Smooth muscle cell of the coronary artery (primary cell): Measurements from ENCODE around the gene ATXN3. TPM values are rescaled to one million over a fixed set of nuclear protein-coding genes. Genes with fewer than 3 reads are reported as not detected.

Source experiments
- total RNA-seq: library from RNA; depleted of rRNA; stranded (reverse); fragments of >200 nt; gene quantifications from 2 replicates; pipeline ENCODE4 v1.2.3, GENCODE V29; 2014; ENCODE audit warnings: low replicate concordance

ATXN3 gene
- total RNA-seq: 42.5 and 45.6 TPM in 2 replicates

DNA sequence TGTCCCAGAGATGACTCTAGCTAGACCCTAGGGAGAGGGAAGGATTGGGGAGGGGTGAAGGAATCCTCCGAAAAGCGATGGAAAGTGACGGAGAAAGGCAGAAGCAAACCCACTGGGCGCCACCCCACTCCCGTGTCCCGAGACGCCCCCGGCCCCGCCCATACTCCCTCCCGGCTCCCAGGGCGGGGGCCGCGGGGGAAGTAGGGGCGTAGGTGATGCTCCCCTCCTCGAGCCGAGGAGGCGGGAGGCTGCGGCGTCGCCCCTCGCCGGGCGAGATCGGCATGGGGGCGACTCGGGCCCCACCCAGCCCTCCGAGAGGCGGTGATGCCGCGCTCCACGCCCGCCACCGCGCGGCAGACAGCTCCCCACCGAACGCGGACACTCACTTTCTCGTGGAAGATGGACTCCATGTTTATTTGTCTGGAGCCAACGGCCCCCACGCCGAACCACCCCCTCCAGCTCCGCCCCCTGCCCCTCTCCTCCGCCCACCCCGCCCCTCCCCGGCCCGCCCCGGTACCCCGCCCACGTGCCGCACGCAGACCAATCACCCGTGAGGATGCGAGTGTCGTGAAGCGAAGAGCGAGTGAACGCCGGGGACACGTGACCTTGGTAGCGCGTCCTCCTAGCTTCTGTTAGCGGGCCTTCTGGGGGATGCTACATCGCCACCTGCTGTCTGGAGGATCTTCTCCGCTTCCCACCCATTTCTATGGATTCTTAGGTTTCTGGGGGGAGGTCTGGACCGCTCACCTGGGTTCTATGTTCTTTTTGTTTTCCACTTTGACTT is at the start of gene ATXN3:
ATXN3 (minus strand) TSS at position 440 of the 784 bp plus-strand sequence; CDS start at position 410, 30 bp downstream.

DNA sequence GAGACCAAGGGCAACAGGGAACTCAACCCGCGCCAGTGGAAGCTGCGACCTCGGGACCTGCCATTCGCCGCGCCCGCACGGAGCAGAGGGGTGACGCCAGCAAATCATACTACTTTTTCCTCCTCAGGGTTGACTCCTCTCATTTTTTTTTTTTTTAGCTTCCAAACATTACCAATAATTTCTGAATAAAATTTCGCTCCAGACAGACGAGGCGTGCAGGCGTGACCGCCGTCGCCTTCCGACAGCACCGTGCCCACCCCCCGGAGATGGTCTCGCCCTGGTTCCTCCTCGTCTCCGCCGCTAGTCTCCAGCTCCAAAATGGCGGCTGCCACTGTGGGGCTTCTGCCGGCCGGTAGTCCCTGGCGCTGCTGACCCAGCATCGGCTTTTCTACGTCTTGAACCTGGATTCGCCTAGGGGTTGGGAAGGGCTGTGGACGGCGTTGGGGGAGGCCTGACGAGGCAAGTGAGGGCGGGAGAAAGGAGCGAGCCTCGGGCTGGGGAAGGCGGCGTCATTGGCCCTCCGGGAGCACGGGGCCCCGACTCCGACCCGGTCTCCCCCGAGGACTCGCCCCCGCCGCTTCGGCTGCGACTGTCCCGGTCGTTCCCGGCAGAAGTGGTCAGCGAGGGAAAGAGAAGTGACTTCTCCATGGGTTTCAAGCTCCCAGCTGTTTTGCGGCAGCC is 15.4 kb upstream of the ATXN3 start, which contains the start of the genes CPSF2 and NDUFB1:
CPSF2 (plus strand) TSS at position 300 of the 681 bp plus-strand sequence. CDS start 9,016 bp downstream, outside the sequence.
NDUFB1 (minus strand) TSS at position 37 of the 681 bp plus-strand sequence. CDS start 4,069 bp downstream, outside the sequence.

DNA sequence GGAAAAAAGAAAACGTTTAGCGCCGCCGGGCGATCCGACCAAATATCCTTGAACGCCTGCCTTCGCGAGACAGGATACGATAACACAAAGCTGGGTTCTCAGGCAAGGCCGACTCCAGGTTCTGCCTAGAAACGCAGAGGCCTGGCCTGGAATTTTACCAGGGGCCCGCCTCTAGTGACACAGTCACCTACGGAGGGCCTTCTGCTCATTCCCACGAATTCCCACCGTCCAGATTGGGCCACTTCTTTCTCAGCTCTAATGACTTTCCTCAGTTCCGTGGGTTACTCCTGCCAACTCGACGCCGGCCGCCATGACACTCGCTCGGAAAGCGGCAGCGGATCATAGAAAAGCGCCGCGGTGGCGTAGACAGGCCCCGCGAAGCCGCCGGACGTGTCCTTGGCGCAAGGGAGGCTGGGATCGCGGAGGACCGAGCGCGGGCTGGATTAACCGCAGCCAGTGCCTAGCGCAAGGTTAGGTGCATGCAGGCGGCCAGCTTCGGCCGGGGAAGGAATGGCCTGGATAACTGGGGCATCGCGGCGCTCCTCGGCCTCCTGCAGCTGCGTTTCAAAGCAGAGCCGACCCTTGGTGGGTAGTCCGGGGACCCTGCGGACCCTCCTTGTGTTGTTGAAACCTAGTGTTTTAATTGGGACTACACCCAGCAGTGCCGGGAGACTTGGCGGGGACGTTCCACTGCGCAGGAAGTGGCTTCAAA is 66.5 kb downstream of the ATXN3 start, which contains the start of gene TRIP11:
TRIP11 (minus strand) TSS at position 341 of the 712 bp plus-strand sequence. CDS start 374 bp downstream, outside the sequence.

Other genes with a start within 250 kb of the ATXN3 start
- gene TC2N, start 239.0 kb downstream of the ATXN3 start, total RNA-seq: 0.08 and 0.12 TPM in 2 replicates
- 25.0 and 26.1 TPM in 2 replicates for gene FBLN5, start 158.9 kb downstream of the ATXN3 start, total RNA-seq
- gene TRIP11, start 66.5 kb downstream of the ATXN3 start, total RNA-seq: 18.8 and 24.3 TPM in 2 replicates
- gene NDUFB1, start 15.1 kb upstream of the ATXN3 start, total RNA-seq: 194 and 292 TPM in 2 replicates
- gene CPSF2, start 15.4 kb upstream of the ATXN3 start, total RNA-seq: 20.1 and 32.3 TPM in 2 replicates
- gene SLC24A4, start 216.6 kb upstream of the ATXN3 start, total RNA-seq: not detected in 2 replicates